HEK293T (cell line): ENCODE results near the gene PGA4.

Experiments used
- FOXA1 ChIP-seq: fragments of 450-650 bp; IDR thresholded peaks from 2 replicates; pipeline ENCODE4 v1.6.1; 2016; ENCODE audit warnings: mild to moderate bottlenecking
- FOXK2 ChIP-seq: fragments of 450-650 bp; IDR thresholded peaks from 2 replicates; pipeline ENCODE4 v1.6.1; 2016; ENCODE audit warnings: mild to moderate bottlenecking
- NFRKB ChIP-seq: fragments of 450-650 bp; IDR thresholded peaks from 2 replicates; pipeline ENCODE4 v1.6.1; 2016; ENCODE audit warnings: mild to moderate bottlenecking, moderate library complexity
- PKNOX1 ChIP-seq: fragments of 450-650 bp; IDR thresholded peaks from 2 replicates; pipeline ENCODE4 v1.6.1; 2016

GRCh38 chr11:61265357-61265756, 43.2 kb downstream of the PGA4 start:
- TF ChIP-seq NFRKB (no peak), FOXK2 (no peak), FOXA1 (no peak), PKNOX1 (no peak)
